K562 (cell line): ENCODE data around the gene PRKAG1. TPM values are rescaled to one million over a fixed set of nuclear protein-coding genes. Genes with fewer than 3 reads are reported as not detected.

ENCODE experiments used
- AFF1 ChIP-seq, 2 experiments: fragments of 450-650 bp; IDR thresholded peaks; 2 replicates each; pipeline ENCODE4 v1.6.1; 2018; ENCODE audit warnings: mild to moderate bottlenecking in 2 of 2, low read depth in 1 of 2; ENCODE audit not compliant: partially characterized antibody in 2 of 2
- ATF1 ChIP-seq, 2 experiments: fragments of 450-650 bp in 1 of 2; IDR thresholded peaks; 2 replicates each; pipeline ENCODE4 v1.6.1; 2016; ENCODE audit warnings: missing compliant biosample characterization in 1 of 2, missing genetic modification characterization in 1 of 2
- CBX1 ChIP-seq: sonication (generic); IDR thresholded peaks from 2 replicates; pipeline ENCODE4 v1.6.1; 2016; ENCODE audit warnings: antibody characterized with exemption, low read depth, mild to moderate bottlenecking
- CBX3 ChIP-seq, 2 experiments: IDR thresholded peaks; 1 replicate in 1 of 2; 2 replicates in 1 of 2; pipeline ENCODE4 v1.6.1; 2012; ENCODE audit warnings: inconsistent platforms in 2 of 2, low read length in 2 of 2, borderline replicate concordance in 1 of 2, control low read depth in 1 of 2
- CREB3L1 ChIP-seq: fragments of 450-650 bp; IDR thresholded peaks from 2 replicates; pipeline ENCODE4 v1.6.1; 2014; ENCODE audit warnings: low read depth, mild to moderate bottlenecking, moderate library complexity, borderline replicate concordance
- ELF1 ChIP-seq: fragments of 200-800 bp; sonication (Bioruptor generic); IDR thresholded peaks from 2 replicates; pipeline ENCODE4 v1.6.1; 2016; ENCODE audit warnings: missing genetic modification characterization, missing compliant biosample characterization
- EP300 ChIP-seq: IDR thresholded peaks from 2 replicates; pipeline ENCODE4 v1.6.1; 2012; ENCODE audit warnings: low read length, improper control_type of control experiment
- HEY1 ChIP-seq: fragments of 250-450 bp; sonication (Bioruptor Pico); IDR thresholded peaks from 2 replicates; pipeline ENCODE4 v1.5.0; 2020; ENCODE audit warnings: mild to moderate bottlenecking, moderate library complexity, borderline replicate concordance
- NFRKB ChIP-seq: fragments of 450-650 bp; IDR thresholded peaks from 2 replicates; pipeline ENCODE4 v1.6.1; 2016; ENCODE audit warnings: low read depth
- RFX1 ChIP-seq: fragments of 450-650 bp; IDR thresholded peaks from 2 replicates; pipeline ENCODE4 v1.6.1; 2016; ENCODE audit warnings: mild to moderate bottlenecking, moderate library complexity
- SIN3A ChIP-seq, 2 experiments: fragments of 150-350 bp in 1 of 2; IDR thresholded peaks; 2 replicates each; pipeline ENCODE4 v1.6.1; 2011 to 2016; ENCODE audit warnings: borderline replicate concordance in 2 of 2, low read depth in 2 of 2, low read length in 2 of 2, mild to moderate bottlenecking in 2 of 2, moderate library complexity in 2 of 2; ENCODE audit not compliant: control insufficient read depth in 1 of 2
- TFAP4 ChIP-seq: sonication (generic); formaldehyde crosslinking; IDR thresholded peaks from 2 replicates; pipeline ENCODE4 v1.8.0; 2022; ENCODE audit warnings: missing genetic modification reagents, mild to moderate bottlenecking, moderate library complexity, borderline replicate concordance
- UBTF ChIP-seq, 2 experiments: IDR thresholded peaks; 2 replicates each; pipeline ENCODE4 v1.6.1; 2012; ENCODE audit warnings: improper control_type of control experiment in 2 of 2, low read depth in 2 of 2, low read length in 2 of 2, borderline replicate concordance in 1 of 2
- polyA plus RNA-seq, 8 experiments: library from polyadenylated mRNA; depleted of rRNA in 4 of 8; stranded (reverse) in 5 of 8; unstranded in 3 of 8; fragments of >200 nt; fragmentation: Nextera tagmentation in 2 of 8; fragmentation: Illumina TruSeq in 1 of 8; extraction: Ambion mirVana in 2 of 8; extraction: Trizol in 1 of 8; gene quantifications; 2 replicates each; pipeline versions ENCODE4 v1.2.1 to v1.2.3, GENCODE V29; 2011 to 2014; ENCODE audit warnings: inconsistent platforms in 1 of 8, missing spikeins in 1 of 8
- total RNA-seq, 7 experiments: library from RNA; depleted of rRNA in 6 of 7; stranded (reverse); fragments of >200 nt in 6 of 7; fragmentation: Illumina TruSeq in 2 of 7; extraction: Trizol in 2 of 7; gene quantifications; 2 replicates each; pipeline versions ENCODE4 v1.2.1 to v1.2.3, GENCODE V29; 2011 to 2021; ENCODE audit warnings: low replicate concordance in 1 of 7
- TF ChIP-seq, protein P1 (sequence below): fragments of 450-650 bp; IDR thresholded peaks from 2 replicates; pipeline ENCODE4 v1.6.1; 2017; ENCODE audit warnings: antibody characterized with exemption

PRKAG1 gene
- total and polyA plus RNA-seq, 9 of the 15 experiments (the other 6 are each of a cell fraction or from before 2014, with no cell fraction given): 51.1 to 126 (median 79.1) TPM

DNA sequence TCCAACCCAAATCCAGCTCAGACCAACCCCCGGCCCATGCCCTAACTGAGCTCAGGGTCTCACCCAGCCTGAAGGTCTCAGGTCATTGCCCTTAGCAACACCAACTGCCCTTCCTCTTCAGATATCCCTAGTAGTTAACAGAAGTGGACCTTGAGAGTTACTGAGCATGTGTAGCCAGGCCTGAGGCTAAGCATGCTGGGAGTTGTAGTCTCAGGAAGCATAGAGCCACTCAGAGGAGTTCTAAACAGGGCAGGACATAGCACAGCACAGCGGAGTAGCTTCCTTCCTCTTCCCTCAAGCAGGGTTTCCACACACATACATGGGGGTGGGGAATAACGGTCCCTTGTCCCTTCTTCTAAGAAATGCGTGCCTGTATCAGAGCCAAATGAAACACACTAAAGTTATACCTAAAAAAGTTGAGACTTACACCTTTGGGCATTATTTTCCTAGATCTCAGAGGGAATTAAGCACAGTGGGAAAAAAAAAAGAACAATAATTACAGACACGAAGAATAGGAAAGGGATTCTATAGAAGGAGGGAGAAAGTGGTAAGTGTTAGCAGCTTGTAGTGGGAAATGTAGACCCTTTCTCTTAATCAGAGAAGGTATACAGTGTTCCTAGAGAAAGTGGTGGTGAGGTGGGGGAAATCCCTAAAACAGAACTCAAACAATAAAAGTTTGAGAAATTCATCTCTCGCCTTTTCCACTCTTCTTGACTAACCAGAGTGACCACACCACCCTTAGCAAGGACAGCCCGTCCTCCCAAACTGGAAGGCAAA lies 37.6 kb upstream of the PRKAG1 start (continued):
- TF ChIP-seq AFF1 (IDR thresholded peaks at IDR 0.05; ENCODE audit: low read depth in 1 of 2, partially characterized antibody in 2 of 2) (peak in 1 of 2 experiments; percentile 72), EP300 (peak; percentile 61), SIN3A (IDR thresholded peaks at IDR 0.05; ENCODE audit: borderline replicate concordance in 2 of 2, control insufficient read depth in 1 of 2, low read depth in 2 of 2, low read length in 2 of 2) (peak in 1 of 2 experiments; percentile 61; a peak in 1 of 4 replicates), TFAP4 (CRISPR knock-in tag) (peak; percentile 28; the same call in 1 of the 2 replicates), CREB3L1 (peak; percentile 27; the same call in 1 of the 2 replicates), UBTF (IDR thresholded peaks at IDR 0.05; ENCODE audit: borderline replicate concordance in 1 of 2, low read depth in 2 of 2, low read length in 2 of 2) (peak in 1 of 2 experiments; percentile 61; a peak in 1 of 4 replicates), ATF1 (CRISPR knock-in tag; IDR thresholded peaks at IDR 0.05) (no peak), ATF1 (tag; IDR thresholded peaks at IDR 0.05) (no peak), CBX3 (IDR thresholded peaks at IDR 0.05; ENCODE audit: borderline replicate concordance in 1 of 2, low read length in 2 of 2) (peak in 1 of 2 experiments; percentile 73; a peak in 1 of 3 replicates), ELF1 (peak; percentile 64; the same call in 1 of the 2 replicates), NFRKB (0 out of 2 replicates have a peak, but pooled peaks have one; percentile 38), CBX1 (no peak), HEY1 (CRISPR knock-in tag) (no peak), RFX1 (peak; percentile 61)
- TF ChIP-seq, protein P1, sequence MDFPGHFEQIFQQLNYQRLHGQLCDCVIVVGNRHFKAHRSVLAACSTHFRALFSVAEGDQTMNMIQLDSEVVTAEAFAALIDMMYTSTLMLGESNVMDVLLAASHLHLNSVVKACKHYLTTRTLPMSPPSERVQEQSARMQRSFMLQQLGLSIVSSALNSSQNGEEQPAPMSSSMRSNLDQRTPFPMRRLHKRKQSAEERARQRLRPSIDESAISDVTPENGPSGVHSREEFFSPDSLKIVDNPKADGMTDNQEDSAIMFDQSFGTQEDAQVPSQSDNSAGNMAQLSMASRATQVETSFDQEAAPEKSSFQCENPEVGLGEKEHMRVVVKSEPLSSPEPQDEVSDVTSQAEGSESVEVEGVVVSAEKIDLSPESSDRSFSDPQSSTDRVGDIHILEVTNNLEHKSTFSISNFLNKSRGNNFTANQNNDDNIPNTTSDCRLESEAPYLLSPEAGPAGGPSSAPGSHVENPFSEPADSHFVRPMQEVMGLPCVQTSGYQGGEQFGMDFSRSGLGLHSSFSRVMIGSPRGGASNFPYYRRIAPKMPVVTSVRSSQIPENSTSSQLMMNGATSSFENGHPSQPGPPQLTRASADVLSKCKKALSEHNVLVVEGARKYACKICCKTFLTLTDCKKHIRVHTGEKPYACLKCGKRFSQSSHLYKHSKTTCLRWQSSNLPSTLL: no peak
